ENCODE results near the gene ROR2.
"Not testable (repeated sequence)": the region's sequence is repeated elsewhere in the genome, so short reads cannot be mapped to it uniquely, and the experiment has no call there.

The ROR2 gene

DNA sequence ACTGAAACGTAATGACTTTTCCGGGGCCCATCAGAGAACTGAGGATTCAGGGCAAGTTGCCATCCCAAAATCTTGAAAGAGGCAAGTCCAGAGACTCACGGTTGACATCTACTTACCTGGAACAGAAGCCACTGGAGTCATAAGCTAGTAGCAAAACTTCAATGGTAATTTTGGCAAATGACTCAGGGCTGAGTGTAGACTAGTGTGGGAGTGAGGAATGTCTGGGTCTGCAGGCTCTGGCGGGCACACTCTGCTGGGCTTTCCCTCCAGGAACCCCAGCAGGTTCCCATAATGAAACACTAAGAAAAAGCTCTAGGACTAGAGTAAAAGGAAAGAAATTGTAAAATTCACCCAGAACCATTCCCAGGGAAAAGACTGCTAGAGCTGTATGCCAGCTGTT is 403.5 kb downstream of the ROR2 start:
- DNase-seq = no peak

DNA sequence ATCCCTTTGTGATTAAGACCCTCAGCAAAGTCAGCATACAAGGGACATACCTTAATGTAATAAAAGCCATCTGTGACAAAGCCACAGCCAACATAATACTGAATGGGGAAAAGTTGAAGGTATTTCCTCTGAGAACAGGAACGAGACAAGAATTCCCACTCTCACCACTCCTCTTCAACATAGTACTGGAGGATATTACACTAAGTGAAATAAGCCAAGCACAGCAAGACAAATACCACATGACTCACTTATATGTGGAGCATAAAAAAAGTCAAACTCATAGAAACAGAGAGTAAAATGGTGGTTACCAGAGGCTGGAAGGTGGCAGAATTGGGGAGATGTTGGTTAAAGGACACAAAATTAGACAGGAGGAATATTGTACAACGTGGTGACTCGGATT is 408.3 kb downstream of the ROR2 start:
- no peak for DNase-seq

DNA sequence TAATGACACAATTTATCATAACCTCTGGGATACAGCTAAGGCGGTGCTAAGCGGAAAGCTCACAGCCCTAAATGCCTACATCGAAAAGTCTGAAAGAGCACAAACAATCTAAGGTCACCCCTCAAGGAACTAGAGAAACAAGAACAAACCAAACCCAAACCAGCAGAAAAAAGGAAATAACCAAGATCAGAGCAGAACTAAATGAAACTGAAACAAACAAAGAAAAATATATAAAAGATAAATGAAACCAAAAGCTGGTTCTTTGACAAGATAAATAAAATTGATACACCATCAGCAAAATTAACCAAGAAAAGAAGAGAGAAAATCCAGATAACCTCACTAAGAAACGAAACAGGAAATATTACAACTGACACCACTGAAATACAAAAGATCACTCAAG is 409.5 kb downstream of the ROR2 start:
- not testable (repeated sequence) for DNase-seq

DNA sequence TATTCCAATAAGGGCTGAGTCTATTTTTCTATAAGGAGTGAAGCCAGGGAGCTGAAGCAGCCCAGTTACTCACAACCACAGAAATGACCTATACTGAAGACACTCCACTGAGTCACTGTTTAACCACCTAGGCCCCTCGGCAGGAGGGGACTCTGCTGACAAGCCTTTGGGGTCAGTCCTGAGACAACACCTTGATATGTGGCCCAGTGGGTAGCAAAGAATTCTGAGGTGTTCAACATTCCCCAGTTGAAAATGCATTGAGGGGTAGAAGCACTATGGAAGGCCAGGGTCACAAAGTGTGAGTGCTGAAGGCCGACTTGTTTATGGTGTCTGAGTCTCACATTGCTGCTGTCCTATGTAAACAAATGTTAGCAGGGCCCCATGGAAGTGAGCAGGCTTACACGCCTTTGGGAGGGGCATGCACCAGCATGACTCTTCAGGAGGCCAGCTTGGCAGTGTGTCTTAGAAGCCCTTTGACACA is 413.8 kb downstream of the ROR2 start:
- no peak for DNase-seq

DNA sequence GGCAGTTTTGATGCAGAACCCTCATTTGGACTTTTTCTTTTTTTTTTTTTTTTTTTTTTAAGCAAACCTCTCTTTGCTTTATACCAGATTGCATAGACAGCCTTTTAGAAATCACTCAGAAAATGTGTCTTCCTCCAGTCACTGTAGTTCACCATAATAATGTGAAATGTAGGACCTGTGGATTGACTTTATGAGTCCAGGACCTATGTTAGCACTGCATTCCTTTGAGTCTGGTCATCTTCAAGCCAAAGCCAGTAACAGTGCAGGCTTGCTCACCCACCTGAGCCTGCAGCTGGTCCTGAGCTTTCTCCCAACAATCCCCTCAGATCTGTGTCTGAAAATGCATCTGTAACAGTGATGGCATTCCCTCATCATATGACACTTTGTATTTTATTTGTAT is 415.7 kb downstream of the ROR2 start:
- no peak for DNase-seq

DNA sequence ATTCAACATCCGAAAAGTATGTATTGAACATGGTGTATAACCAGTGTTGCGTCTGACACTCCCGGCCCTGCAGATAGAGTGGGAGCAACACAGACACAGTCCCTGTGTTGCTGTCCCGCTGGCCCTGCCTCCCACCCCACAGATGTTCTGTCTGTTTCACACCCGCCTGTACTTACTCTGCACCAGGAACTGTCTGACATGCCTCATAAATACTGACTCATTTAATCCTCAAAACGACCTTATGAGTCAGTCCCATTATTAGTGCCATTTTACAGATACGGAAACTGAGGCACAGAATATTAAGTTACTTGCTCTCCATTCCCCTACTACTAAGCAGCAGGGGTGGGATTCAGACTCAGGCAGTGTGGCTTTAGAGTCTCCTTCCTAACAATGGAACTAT is 416.6 kb downstream of the ROR2 start:
- DNase-seq = no peak

DNA sequence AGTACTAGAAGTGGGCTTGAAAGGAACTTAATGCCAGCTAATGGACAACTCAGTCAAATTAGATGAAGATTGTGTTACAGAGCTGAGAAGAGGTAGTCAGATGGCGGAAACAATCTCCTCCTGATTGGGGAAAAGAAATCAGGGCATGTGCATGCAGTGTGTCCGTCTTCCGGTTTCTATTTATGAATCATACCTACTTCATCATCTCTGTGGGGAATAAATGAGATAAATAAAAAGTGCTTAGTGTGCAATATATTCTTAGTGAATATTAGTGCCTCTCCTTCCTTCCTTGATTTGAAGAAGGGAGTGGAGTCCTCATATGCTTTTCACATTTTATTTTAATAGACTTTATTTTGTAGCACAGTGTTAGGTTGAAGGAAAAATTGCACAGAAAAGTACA is 417.7 kb downstream of the ROR2 start:
- no peak for DNase-seq

DNA sequence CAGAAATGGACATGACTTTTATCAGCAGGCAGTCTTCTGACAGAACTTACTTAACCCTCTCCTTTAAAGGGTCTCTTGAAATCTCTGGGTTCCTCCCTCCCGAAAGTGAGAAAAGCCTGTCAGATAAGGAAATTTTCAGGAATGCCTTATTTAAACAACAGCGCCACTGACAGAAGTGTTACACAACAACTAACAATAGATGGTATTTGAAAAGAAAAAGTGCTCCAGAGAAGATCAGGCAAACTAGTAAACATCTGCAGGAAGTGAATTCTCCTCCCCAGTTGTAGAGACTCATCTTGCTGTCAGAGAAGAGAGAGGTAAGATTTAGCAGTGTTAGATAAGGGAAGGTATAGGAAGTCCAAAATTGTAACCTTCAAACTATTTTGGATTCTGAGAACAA is 419.2 kb downstream of the ROR2 start:
- DNase-seq = no peak

DNA sequence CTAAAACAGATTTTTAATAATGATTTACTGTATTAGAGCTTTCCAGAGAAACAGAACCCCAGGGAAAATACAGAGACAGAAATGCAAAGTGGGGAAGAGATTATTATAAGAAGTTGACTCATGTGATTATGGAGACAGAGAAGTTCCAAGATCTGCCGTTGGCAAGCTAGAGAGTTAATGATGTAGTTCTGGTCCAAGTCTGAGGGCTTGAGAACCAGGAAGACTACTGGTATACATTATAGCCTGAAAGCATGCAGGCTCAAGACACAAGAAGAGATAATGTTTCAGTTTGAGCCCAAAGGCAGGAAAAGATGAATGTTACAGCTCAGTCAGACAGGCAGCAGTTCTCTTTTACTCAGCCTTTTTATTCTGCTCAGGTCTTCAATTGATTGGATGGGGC is 427.5 kb downstream of the ROR2 start:
- DNase-seq = no peak

DNA sequence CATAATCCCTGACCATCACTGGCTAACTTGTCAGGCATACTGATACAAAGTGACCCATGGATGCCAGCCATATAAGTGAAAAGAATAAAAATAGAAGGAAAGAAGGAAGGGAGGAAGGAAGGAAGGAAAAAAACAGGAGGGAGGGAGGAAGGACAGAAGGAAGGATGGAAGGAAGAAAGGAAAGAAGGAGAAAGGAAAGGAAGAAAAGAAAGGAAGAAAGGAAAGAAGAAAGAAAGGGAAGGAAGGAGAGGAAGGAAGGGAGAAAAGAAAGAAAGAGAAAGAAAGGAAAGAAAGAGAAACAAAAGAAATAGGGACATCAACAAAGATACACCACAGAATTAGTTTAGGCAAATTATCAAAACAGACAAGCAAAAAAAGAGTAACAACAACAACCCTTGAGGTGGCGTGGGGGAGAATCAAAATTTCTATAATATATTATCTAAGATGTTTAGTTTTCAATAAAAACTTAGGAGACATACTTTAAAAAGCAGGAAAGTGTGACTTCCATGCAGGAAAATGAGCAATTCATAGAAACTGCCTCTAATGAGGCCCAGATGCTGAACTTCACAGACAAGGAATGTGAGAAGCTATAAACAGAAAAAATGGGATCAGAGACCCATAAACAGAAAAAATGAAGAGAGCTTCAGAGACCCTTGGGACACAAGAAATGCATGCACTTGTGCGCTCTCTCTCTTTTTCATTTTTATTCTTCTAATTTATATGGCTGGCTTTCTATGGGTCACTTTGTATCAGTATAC is 430.3 kb downstream of the ROR2 start:
- no peak for DNase-seq

DNA sequence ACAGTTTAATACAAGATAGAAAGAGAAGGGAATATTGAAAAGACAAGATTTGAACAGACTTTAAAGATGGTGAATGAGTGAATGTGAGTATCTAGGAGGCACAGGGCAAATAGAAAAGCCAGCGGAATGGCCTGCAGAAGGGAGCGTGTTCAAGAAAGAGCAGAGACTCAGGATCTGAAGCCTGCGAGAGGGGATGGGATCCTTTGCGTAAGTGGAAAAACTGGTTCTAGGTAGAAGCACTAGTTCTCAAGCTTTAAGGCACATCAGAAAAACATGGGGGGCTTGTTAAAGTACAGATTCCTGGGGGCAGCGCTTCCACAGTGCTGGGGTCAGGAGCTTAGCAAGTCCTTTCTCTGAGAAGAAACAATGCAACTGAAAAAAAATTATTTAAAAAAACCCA is 431.6 kb downstream of the ROR2 start:
- no peak for DNase-seq

DNA sequence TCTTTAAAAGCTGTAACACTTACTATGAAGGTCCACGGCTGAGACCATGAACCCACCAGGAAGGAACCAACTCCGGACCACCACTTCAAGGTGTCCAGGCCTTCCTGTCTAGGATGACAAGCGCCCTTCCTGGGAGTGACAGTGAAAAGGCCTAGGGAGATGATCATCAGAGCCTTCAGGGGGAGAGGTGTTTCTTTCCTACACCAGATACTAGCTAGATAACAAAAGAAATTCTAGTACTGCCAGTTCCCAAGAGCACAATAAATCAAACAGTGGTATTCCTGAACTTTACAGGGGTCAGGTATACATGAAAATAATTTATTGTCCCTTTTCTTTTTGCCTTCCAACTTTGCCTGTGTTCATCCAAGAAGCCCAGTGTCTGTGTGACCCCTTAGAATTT is 432.2 kb downstream of the ROR2 start:
- DNase-seq = no peak

DNA sequence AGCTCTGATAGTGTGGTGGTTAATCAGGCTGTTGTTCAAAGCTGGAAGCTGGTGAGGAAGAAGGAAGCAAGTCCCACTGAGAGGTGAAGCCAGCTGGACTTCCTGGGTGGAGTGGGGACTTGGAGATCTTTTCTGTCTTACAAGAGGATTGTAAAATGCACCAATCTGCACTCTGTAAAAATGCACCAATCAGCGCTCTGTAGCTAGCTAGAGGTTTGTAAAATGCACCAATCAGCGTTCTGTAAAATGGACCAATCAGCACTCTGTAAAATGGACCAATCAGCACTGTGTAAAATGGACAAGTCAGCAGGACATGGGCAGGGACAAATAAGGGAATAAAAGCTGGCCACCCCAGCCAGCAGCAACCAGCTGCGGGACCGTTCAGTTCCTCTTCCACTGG is 432.7 kb downstream of the ROR2 start:
- DNase-seq = not testable (repeated sequence)

DNA sequence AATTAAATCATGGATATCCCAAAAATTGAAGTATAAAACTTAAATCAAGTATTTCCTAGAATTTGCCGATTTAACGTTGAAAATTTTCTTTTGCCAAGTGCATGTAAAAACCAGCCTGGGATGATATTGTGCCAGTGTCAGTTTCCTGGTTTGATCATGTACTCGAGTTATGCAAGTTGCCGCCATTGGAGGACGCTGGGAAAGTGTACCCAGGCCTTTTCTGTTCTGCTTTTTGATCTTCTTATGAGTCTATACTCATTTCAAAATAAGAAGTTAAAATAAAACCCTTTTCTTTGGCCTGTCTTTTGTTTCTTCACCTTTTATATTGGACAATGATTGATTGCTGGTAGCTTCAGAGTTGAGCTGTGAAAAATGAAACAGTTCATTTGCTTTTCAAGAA is 433.3 kb downstream of the ROR2 start:
- DNase-seq = no peak

DNA sequence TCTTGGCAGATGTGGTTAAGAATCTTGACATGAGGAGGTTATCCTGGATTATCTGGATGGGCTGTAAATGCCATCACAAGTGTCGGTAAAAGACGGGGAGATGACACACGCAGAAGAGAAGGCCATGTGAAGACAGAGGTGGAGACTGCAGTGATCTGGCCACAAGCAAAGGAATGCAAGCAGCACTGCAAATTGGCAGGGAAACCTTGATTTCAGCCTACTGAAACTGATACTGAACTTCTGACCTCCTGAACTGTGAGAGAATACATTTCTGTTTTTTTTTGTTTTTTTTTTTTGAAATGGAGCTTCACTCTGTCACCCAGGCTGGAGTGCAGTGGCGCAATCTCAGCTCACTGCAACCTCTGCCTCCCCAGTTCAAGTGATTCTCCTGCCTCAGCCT is 433.9 kb downstream of the ROR2 start:
- no peak for DNase-seq

DNA sequence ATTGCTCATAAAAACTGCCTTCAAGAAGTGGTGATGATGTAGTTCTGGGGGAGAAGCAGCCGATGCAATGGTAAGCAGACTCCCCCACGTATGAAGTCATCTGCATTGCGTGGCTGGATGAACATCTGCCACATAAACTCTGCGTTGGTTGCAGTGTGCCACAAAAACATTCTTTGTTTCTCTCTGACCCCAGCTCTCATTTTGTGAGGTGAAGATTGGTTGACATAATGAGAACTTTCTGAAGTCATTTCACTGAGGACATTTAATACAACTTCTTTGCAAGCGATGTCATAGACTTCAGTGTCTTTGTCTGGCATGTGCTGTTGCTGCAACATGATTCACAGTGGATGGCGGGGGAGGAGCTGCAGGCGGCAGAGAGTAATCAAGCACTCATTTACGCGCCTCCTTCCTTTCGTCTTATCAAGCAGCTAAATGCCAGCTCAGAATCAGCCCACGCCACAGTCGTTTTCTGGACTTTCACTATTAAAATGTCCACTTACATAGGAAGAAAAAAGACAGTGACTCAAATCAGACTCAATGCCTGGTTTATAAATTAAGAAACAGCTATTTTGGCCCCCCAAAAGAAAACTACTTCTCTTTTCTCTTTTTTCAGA is 434.8 kb downstream of the ROR2 start:
- DNase-seq = no peak

Data from activated CD4-positive, alpha-beta T cell treated with anti-CD3 and anti-CD28 coated beads for 4 hours (primary cell).